ENCODE data around the gene GABRG3. TPM values are rescaled to one million over a fixed set of nuclear protein-coding genes. Genes with fewer than 3 reads are reported as not detected.

GABRG3 gene
- total and polyA plus RNA-seq, 2 of the 4 experiments (the other 2 are of a cell fraction) = not detected

DNA sequence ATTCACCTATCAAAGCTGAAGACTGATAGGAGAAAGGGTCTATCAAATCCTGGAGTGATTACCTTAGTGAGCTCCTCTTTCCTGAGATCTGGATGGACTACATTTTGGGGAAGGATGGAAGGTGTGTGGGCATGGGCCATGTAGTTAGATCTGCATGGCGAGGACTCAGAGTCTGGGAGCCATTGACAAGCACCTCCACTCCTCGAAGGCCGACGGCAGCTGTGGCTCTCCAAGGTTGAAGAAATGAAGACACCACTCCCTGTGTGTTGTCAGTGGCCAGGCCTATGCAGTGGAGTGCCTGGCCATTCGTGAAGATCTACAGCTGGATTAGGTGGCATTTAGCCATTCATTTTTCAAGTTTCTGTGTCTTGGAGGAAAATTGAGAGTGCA is 509.2 kb downstream of the GABRG3 start:
- H3K4me2 ChIP-seq (ENCODE audit: low read depth, low read length) = no peak overlapping the region
- in situ Hi-C loops (cut with MboI; ENCODE audit: low sequenced_read_pairs) (no loop called here), dilution Hi-C loops (cut with HindIII; ENCODE audit: low sequenced_read_pairs, unreplicated experiment) (no loop called here), intact Hi-C loops (cut with micrococcal nuclease) (no loop called here)
- H4K20me1 ChIP-seq (ENCODE audit: insufficient read depth, low read length) = no peaks in the 10 kb centered on the region
- no peak overlapping the region for H3K27ac ChIP-seq (ENCODE audit: insufficient read depth, low read length)
- no peak overlapping the region for H3K18ac ChIP-seq (ENCODE audit: low read depth, low read length)
- H2BK20ac ChIP-seq (ENCODE audit: low read depth, low read length) = no peak overlapping the region
- H3K4me1 ChIP-seq (ENCODE audit: control insufficient read depth, insufficient read depth, low read length) = no peaks in the 10 kb centered on the region
- BruUV-seq (replicated peaks) = no TSS peak
- H3K9ac ChIP-seq (ENCODE audit: low read depth, low read length) = no peak overlapping the region
- no peak overlapping the region for H3K4me3 ChIP-seq (ENCODE audit: insufficient read depth, low read depth, low read length)
- no peak overlapping the region for H4K5ac ChIP-seq (ENCODE audit: low read depth, low read length)
- TF ChIP-seq, protein P1, sequence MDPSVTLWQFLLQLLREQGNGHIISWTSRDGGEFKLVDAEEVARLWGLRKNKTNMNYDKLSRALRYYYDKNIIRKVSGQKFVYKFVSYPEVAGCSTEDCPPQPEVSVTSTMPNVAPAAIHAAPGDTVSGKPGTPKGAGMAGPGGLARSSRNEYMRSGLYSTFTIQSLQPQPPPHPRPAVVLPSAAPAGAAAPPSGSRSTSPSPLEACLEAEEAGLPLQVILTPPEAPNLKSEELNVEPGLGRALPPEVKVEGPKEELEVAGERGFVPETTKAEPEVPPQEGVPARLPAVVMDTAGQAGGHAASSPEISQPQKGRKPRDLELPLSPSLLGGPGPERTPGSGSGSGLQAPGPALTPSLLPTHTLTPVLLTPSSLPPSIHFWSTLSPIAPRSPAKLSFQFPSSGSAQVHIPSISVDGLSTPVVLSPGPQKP (IDR thresholded peaks at IDR 0.05; ENCODE audit: borderline replicate concordance, low read depth, low read length) = no peak
- TF ChIP-seq POLR2A (IDR thresholded peaks at IDR 0.05; ENCODE audit: low read depth, low read length) (no peak), SMC3 (IDR thresholded peaks at IDR 0.05; ENCODE audit: low read depth, low read length) (no peak), MAZ (IDR thresholded peaks at IDR 0.05; ENCODE audit: borderline replicate concordance, low read depth, low read length) (no peak), MXI1 (IDR thresholded peaks at IDR 0.05; ENCODE audit: borderline replicate concordance, low read depth, low read length) (no peak), RAD21 (IDR thresholded peaks at IDR 0.05; ENCODE audit: low read length) (no peak)
- TF ChIP-seq, protein P2, sequence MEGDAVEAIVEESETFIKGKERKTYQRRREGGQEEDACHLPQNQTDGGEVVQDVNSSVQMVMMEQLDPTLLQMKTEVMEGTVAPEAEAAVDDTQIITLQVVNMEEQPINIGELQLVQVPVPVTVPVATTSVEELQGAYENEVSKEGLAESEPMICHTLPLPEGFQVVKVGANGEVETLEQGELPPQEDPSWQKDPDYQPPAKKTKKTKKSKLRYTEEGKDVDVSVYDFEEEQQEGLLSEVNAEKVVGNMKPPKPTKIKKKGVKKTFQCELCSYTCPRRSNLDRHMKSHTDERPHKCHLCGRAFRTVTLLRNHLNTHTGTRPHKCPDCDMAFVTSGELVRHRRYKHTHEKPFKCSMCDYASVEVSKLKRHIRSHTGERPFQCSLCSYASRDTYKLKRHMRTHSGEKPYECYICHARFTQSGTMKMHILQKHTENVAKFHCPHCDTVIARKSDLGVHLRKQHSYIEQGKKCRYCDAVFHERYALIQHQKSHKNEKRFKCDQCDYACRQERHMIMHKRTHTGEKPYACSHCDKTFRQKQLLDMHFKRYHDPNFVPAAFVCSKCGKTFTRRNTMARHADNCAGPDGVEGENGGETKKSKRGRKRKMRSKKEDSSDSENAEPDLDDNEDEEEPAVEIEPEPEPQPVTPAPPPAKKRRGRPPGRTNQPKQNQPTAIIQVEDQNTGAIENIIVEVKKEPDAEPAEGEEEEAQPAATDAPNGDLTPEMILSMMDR (conservative IDR thresholded peaks at IDR 0.05; ENCODE audit: low read depth, low read length) = no peak
- no peak for DNase-seq
- no peaks in the 10 kb centered on the region for H3K9me1 ChIP-seq (ENCODE audit: insufficient read depth, low read length)
- H2AK9ac ChIP-seq (replicated peaks; ENCODE audit: low read depth, low read length, poor library complexity) = no peak overlapping the region
- no peaks in the 10 kb centered on the region for H3K36me3 ChIP-seq (ENCODE audit: control insufficient read depth, insufficient read depth, low read length)
- H2BK15ac ChIP-seq (ENCODE audit: low read depth, low read length) = no peak overlapping the region
- no peak overlapping the region for H3K14ac ChIP-seq (replicated peaks; ENCODE audit: low read depth, low read length)
- H3K23ac ChIP-seq (ENCODE audit: low read depth, low read length) = no peak overlapping the region
- no peak overlapping the region for H4K8ac ChIP-seq (ENCODE audit: low read depth in 2 of 2, low read length in 2 of 2)
- no CpG with 5 or more reads among the region's 5 CpGs for WGBS, 2 experiments (ENCODE audit: extremely low coverage in 2 of 2, insufficient read length in 1 of 2)
- no peak overlapping the region for H2AFZ ChIP-seq (replicated peaks; ENCODE audit: low read length, poor library complexity)
- H4K91ac ChIP-seq (ENCODE audit: insufficient read depth, low read depth, low read length) = no peak overlapping the region
- peaks cover 12% of the 10 kb centered on the region for H3K9me3 ChIP-seq (ENCODE audit: control insufficient read depth, insufficient read depth, low read length)
- ChIA-PET POLR2A (ENCODE audit: unreplicated experiment) (no interaction called here), CTCF (no interaction called here)
- H3K79me1 ChIP-seq (ENCODE audit: low read depth in 1 of 2, low read length in 2 of 2) = no peaks in the 10 kb centered on the region
- no peak overlapping the region for H2BK120ac ChIP-seq (ENCODE audit: low read depth, low read length)
- H3K56ac ChIP-seq (ENCODE audit: extremely low read depth, insufficient read depth, low read length) = no peak overlapping the region
- H3K27me3 ChIP-seq (ENCODE audit: control insufficient read depth, insufficient read depth, low read length) = no peaks in the 10 kb centered on the region
- no peak overlapping the region for H3K4ac ChIP-seq (ENCODE audit: low read depth, low read length)
- H2AK5ac ChIP-seq (ENCODE audit: low read depth, low read length) = no peak overlapping the region
- ATAC-seq (ENCODE audit: low read depth) = no peak
- no peak overlapping the region for H2BK5ac ChIP-seq (ENCODE audit: low read depth, low read length, poor library complexity, severe bottlenecking)

Data from IMR-90 (cell line).